IPS DF 6.9 (cell line): ENCODE measurements around the gene CPM.

ENCODE experiments used
- DNase-seq: peaks from one replicate; pipeline ENCODE4 v3.0.0-alpha.2; 2013; ENCODE audit warnings: low read depth, low spot score
- H3K27ac ChIP-seq: one replicate; pipeline ENCODE4 v1.5.1; 2013; ENCODE audit warnings: low read length, control low read depth
- H3K27me3 ChIP-seq: 2 replicates; pipeline ENCODE4 v1.6.1; 2013; ENCODE audit warnings: mild to moderate bottlenecking, low read length; ENCODE audit not compliant: control insufficient read depth, insufficient read depth
- H3K36me3 ChIP-seq: 2 replicates; pipeline ENCODE4 v1.6.1; 2013; ENCODE audit warnings: low read length; ENCODE audit not compliant: control insufficient read depth, insufficient read depth
- H3K4me1 ChIP-seq: 2 replicates; pipeline ENCODE4 v1.6.1; 2013; ENCODE audit warnings: low read length; ENCODE audit not compliant: control insufficient read depth, insufficient read depth
- H3K4me3 ChIP-seq: 2 replicates; pipeline ENCODE4 v1.5.1; 2013; ENCODE audit warnings: mild to moderate bottlenecking, low read length
- H3K9me3 ChIP-seq: 2 replicates; pipeline ENCODE4 v1.6.1; 2013; ENCODE audit warnings: low read length, inconsistent platforms; ENCODE audit not compliant: control insufficient read depth, insufficient read depth
- WGBS: extraction: QIAGEN DNeasy Blood & Tissue Kit; methylation state at CpG from one replicate; pipeline ENCODE4 v1.1.7; 2013; ENCODE audit warnings: mixed read lengths, missing lambda C conversion rate; ENCODE audit not compliant: insufficient read length, insufficient coverage; 5-methylcytosine and 5-hydroxymethylcytosine counted together

CPM gene

DNA sequence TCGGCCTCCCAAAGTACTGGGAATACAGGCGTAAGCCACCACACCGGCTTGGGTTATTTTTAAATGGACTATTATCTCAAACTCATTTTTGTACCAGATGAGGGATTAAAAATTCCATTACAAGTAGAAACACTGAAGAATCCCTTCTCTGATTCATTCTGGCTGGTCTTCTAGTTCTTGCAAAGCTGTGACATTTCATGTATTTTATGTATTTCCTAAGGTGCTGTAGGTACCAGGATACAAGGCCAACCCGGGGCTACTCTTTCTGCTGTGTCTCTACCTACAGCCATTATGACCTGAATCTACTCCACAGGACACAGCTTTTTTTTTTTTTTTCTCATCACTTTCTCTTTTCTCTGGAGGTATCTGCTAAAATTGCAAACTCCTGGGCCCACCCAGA, 24.9 kb downstream of the CPM start:
- WGBS, result no CpG with 5 or more reads among the region's 4 CpGs
- Histone ChIP-seq H3K4me3 (no peak overlapping the region), H3K27me3 (no peaks in the 10 kb centered on the region), H3K36me3 (no peaks in the 10 kb centered on the region), H3K9me3 (no peaks in the 10 kb centered on the region), H3K27ac (no peak overlapping the region), H3K4me1 (no peaks in the 10 kb centered on the region)
- DNase-seq, result no peak

GRCh38 chr12:68905733-68906132, 27.2 kb downstream of the CPM start:
- no peak for DNase-seq
- H3K9me3 ChIP-seq, result no peaks in the 10 kb centered on the region
- no CpG with 5 or more reads among the region's 4 CpGs for WGBS
- H3K36me3 ChIP-seq, result no peaks in the 10 kb centered on the region
- no peaks in the 10 kb centered on the region for H3K4me1 ChIP-seq
- H3K27ac ChIP-seq, result no peak overlapping the region
- H3K4me3 ChIP-seq, result no peak overlapping the region
- no peaks in the 10 kb centered on the region for H3K27me3 ChIP-seq

GRCh38 chr12:68904351-68904962, 28.5 kb downstream of the CPM start:
- no peak for DNase-seq
- Histone ChIP-seq H3K27me3 (no peaks in the 10 kb centered on the region), H3K4me3 (no peak overlapping the region), H3K27ac (no peak overlapping the region), H3K4me1 (no peaks in the 10 kb centered on the region), H3K9me3 (no peaks in the 10 kb centered on the region), H3K36me3 (no peaks in the 10 kb centered on the region)
- no CpG with 5 or more reads among the region's 4 CpGs for WGBS

- Histone ChIP-seq H3K36me3 (no peaks in the 10 kb centered on the region), H3K4me1 (no peaks in the 10 kb centered on the region), H3K27ac (no peak overlapping the region), H3K4me3 (no peak overlapping the region), H3K9me3 (no peaks in the 10 kb centered on the region), H3K27me3 (no peaks in the 10 kb centered on the region)
- DNase-seq, result no peak
- WGBS, result 100% methylated on average over 5 of the region's 8 CpGs
Measured at GRCh38 chr12:68903511-68903910, 29.5 kb downstream of the CPM start.

DNA sequence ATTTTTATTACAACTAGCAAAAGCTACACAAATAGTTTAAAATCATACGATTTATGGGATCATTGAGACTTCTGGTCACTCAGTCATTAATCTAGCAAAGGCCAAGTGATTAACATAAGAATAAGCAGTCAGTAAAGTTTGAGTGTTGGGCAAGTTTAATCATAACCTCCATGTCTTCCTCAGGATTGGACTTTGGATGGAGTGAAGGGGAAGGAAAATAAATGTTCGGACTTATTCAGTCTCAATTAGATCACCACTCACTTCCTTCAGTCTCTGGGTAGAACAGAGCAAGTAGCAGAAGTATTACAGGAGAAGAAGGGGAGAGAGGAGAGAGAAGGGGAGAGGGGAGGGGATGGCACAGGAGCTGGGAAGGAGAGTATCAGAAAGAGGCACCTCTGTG, 31.4 kb downstream of the CPM start:
- no peaks in the 10 kb centered on the region for H3K36me3 ChIP-seq
- no peak overlapping the region for H3K4me3 ChIP-seq
- no peaks in the 10 kb centered on the region for H3K9me3 ChIP-seq
- no CpG with 5 or more reads among the region's 2 CpGs for WGBS
- no peaks in the 10 kb centered on the region for H3K4me1 ChIP-seq
- no peak for DNase-seq
- H3K27ac ChIP-seq, result no peak overlapping the region
- no peaks in the 10 kb centered on the region for H3K27me3 ChIP-seq

- Histone ChIP-seq H3K9me3 (no peaks in the 10 kb centered on the region), H3K4me1 (no peaks in the 10 kb centered on the region), H3K36me3 (no peaks in the 10 kb centered on the region), H3K27me3 (no peaks in the 10 kb centered on the region), H3K27ac (no peak overlapping the region), H3K4me3 (no peak overlapping the region)
- DNase-seq, result no peak
- no CpG with 5 or more reads among the region's 2 CpGs for WGBS
Measured at GRCh38 chr12:68901145-68901544, 31.8 kb downstream of the CPM start.

DNA sequence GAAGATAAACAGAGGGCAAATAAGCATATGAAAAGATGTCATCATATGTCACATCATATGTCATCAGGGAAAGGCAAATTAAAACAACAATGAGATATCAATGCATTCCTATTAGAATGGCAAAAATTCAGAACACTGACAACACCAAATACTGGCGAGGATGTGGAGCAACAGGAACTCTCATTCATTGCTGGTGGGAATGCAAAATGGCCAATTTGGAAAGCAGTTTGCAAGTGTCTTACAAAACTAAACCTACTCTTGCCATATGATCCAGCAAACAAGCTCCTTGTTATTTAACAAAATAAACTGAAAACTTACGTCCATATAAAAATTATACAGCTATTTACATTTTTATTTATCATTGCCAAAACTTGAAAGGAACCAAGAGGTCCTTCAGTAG, 32.7 kb downstream of the CPM start:
- H3K27me3 ChIP-seq, result no peaks in the 10 kb centered on the region
- WGBS, result no CpG with 5 or more reads among the region's 2 CpGs
- DNase-seq, result no peak
- no peaks in the 10 kb centered on the region for H3K9me3 ChIP-seq
- no peak overlapping the region for H3K27ac ChIP-seq
- no peaks in the 10 kb centered on the region for H3K4me1 ChIP-seq
- H3K36me3 ChIP-seq, result no peaks in the 10 kb centered on the region
- no peak overlapping the region for H3K4me3 ChIP-seq

DNA sequence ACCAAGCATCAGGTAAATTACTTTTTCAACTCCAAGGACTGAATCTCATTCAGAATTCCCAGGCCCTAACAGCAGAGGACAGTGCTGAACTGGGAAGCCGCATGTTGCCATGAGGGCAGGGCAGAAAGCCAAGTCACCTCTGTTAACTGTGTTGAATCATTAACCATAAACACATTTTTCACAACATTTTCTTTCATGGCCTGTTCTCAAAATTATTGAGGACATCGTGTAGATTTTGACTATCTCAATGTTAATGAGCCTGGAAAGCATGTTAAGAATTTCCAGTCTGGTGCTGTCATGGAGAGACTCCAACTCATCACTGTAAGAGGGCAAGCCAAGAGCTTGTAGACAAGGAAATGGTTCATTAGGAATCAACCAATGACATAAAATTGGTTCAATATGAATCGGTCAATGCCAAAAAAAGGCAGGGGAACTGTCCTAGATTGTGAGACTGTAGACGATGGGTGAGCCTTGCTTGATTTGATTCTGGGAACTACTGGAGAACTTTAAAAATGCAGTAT, 33.7 kb downstream of the CPM start:
- no peaks in the 10 kb centered on the region for H3K36me3 ChIP-seq
- no CpG with 5 or more reads among the region's 4 CpGs for WGBS
- no peak overlapping the region for H3K27ac ChIP-seq
- H3K9me3 ChIP-seq, result no peaks in the 10 kb centered on the region
- H3K4me1 ChIP-seq, result no peaks in the 10 kb centered on the region
- no peak overlapping the region for H3K4me3 ChIP-seq
- no peak for DNase-seq
- no peaks in the 10 kb centered on the region for H3K27me3 ChIP-seq

DNA sequence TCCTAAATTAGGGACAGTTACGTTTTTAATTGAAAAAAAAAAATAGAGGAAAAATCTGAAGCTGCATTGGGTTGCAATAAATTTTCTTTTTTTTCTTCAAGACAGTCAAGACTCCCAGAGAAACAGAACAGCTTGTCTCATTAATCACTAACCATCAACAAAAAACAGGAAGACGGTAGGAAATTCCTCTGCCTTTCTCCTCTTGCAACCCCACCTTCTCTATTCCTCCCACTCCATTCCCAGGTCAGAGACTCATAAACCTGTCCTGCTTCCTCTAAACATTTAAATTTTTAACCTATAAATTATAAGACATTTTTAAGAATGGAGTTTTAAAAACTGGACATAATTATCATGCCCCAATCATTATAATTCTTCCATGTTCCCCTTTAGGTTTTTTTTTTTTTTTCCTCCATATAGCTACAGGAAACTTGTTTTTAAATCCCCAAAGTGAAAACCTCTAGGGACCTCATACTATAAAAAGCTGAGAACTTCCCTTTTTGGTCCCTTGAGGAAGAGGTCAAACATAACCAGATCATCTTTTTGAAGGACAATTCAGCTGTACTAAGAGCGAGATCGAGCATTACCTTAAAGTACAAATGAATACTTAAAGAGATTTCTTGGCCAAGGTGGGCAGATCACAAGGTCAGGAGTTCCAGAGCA, 36.0 kb downstream of the CPM start:
- Histone ChIP-seq H3K4me1 (no peaks in the 10 kb centered on the region), H3K36me3 (no peaks in the 10 kb centered on the region), H3K27ac (no peak overlapping the region), H3K4me3 (no peak overlapping the region), H3K27me3 (no peaks in the 10 kb centered on the region), H3K9me3 (no peaks in the 10 kb centered on the region)
- no CpG with 5 or more reads among the region's 4 CpGs for WGBS
- no peak for DNase-seq

DNA sequence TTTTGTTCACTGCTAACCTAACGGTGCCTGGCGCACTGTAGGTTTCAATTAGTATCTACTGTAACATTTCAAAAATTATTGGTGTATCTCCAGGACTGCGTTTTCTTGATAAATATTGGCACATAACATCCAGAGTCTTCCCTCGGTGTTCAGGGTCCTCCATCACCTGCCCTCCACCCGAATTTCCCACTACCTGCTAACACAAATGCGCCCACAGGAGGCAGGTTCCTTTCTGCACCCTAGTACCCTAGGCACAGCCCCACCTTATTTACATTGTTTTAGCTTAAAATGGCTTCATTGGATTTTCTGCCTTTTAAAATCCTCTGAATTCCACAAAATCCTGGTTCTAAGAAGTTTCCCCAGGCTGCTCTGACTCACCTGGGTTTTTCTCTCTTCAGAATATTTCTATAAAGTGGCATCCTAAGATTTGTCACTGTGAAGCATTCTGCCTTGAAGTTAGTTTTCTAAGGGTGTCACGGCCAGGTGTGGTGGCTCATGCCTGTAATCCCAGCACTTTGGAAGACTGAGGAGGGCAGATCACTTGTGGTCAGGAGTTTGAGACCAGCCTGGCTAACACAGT, 38.6 kb downstream of the CPM start:
- WGBS, result no CpG with 5 or more reads among the region's 7 CpGs

More for the DNA sequence above, 38.6 kb downstream of the CPM start:
- H3K4me1 ChIP-seq, result no peaks in the 10 kb centered on the region
- H3K27ac ChIP-seq, result no peak overlapping the region
- no peak overlapping the region for H3K4me3 ChIP-seq
- H3K27me3 ChIP-seq, result no peaks in the 10 kb centered on the region
- no peak for DNase-seq
- H3K36me3 ChIP-seq, result no peaks in the 10 kb centered on the region
- H3K9me3 ChIP-seq, result no peaks in the 10 kb centered on the region
